SU-DHL-6 (cell line): Measurements from ENCODE around the gene CDKAL1.

Experiments
- EZH2phosphoT487 ChIP-seq: fragments of 200-600 bp; sonication (generic), shearing (Covaris generic); conservative IDR thresholded peaks from 2 replicates; pipeline ENCODE4 v1.6.1; 2018; ENCODE audit warnings: mild to moderate bottlenecking, antibody characterized with exemption, low read length, moderate library complexity, mixed read lengths
- TF ChIP-seq, protein P1 (sequence below): fragments of 200-600 bp; sonication (generic); IDR thresholded peaks from one replicate; pipeline ENCODE4 v1.5.1; 2017; ENCODE audit warnings: antibody characterized with exemption, mild to moderate bottlenecking, low read length, moderate library complexity; ENCODE audit not compliant: insufficient read depth, poor library complexity, severe bottlenecking

DNA sequence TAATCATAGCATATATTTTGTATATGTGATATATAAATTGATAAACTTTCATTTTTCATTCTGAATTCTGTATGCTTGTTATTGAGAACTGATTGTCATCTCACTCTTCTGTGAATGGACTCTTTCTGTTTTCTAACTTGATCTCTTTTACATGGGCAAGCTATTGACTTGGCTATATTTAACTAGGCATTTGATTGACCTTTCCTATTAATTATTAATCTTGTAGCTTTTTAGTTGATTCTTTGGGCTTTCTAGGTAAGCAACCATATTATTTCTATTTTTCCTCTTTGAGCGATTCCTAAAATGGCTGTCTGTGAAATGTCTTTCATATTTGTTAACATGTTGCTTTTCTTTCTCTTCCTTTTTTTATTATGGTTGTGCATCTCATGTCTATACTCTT, 347.1 kb downstream of the CDKAL1 start:
- TF ChIP-seq, protein P1, sequence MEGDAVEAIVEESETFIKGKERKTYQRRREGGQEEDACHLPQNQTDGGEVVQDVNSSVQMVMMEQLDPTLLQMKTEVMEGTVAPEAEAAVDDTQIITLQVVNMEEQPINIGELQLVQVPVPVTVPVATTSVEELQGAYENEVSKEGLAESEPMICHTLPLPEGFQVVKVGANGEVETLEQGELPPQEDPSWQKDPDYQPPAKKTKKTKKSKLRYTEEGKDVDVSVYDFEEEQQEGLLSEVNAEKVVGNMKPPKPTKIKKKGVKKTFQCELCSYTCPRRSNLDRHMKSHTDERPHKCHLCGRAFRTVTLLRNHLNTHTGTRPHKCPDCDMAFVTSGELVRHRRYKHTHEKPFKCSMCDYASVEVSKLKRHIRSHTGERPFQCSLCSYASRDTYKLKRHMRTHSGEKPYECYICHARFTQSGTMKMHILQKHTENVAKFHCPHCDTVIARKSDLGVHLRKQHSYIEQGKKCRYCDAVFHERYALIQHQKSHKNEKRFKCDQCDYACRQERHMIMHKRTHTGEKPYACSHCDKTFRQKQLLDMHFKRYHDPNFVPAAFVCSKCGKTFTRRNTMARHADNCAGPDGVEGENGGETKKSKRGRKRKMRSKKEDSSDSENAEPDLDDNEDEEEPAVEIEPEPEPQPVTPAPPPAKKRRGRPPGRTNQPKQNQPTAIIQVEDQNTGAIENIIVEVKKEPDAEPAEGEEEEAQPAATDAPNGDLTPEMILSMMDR, result no peak
- no peak for TF ChIP-seq EZH2phosphoT487
